Measurements from ENCODE around the gene SYCE1L. TPM values are rescaled to one million over a fixed set of nuclear protein-coding genes. Genes with fewer than 3 reads are reported as not detected.
A peak's percentile ranks its signal among the peaks of the same experiment; 100 is the strongest.

The SYCE1L gene
- polyA plus RNA-seq, 2 of the 4 experiments (the other 2 are of a cell fraction): 1.4 to 6.6 TPM

DNA sequence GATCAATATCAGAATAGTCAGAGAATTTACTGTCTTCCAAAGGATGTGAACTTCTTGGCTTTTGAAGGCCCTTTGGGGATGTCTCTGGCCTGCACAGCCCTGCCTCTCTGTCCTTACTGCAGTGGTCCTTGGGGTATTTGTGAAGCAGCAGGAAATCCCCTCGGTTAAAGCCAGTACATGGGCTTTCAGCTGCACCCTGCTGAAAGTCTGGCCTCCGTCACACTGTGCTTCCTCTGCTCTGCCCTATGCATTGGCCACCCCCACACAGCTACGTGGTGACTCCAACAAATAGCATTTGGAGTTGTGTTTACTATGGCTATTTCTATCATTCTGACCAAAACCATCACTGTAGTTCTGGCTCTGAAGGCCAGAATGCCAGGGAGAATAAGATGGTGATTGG, 21.2 kb downstream of the SYCE1L start:
- Histone ChIP-seq H3K27ac (peak overlapping the region; percentile 7 to 8; a peak in 2 of 6 replicates), H3K4me3 (no peak overlapping the region), H3K9me3 (no peaks in the 10 kb centered on the region), H3K4me1 (peaks cover 54% of the 10 kb centered on the region), H3K4me2 (peak overlapping the region; percentile 63; the same call in 1 of the 3 replicates)
- no peak for DNase-seq (ENCODE audit: low read depth in 1 of 2, low spot score in 1 of 2)
- TF ChIP-seq TP53 (CRISPR knock-in tag; IDR thresholded peaks at IDR 0.05) (no peak), HOXB13 (CRISPR knock-in tag; IDR thresholded peaks at IDR 0.05; ENCODE audit: low read depth) (no peak), SMC3 (IDR thresholded peaks at IDR 0.05) (no peak), NR3C1 (IDR thresholded peaks at IDR 0.05) (no peak), RARB (CRISPR knock-in tag; IDR thresholded peaks at IDR 0.05) (no peak)
- TF ChIP-seq, protein P1, sequence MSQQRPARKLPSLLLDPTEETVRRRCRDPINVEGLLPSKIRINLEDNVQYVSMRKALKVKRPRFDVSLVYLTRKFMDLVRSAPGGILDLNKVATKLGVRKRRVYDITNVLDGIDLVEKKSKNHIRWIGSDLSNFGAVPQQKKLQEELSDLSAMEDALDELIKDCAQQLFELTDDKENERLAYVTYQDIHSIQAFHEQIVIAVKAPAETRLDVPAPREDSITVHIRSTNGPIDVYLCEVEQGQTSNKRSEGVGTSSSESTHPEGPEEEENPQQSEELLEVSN (IDR thresholded peaks at IDR 0.05; ENCODE audit: borderline replicate concordance, low read depth): no peak
- WGBS (ENCODE audit: missing lambda C conversion rate): 51% methylated on average over 3 of the region's 3 CpGs
- ChIA-PET CTCF (interaction anchor here (0.9 kb wide), 1 partner anchor 15 kb away, joined by 4 read pairs; no protein-coding TSS in a partner anchor), POLR2A (interaction anchor here (0.6 kb wide), 1 partner anchor 426 kb away, joined by 3 read pairs; no protein-coding TSS in a partner anchor)
- no peak for FAIRE-seq
- peak in 1 of 2 experiments; percentile 40; a peak in 3 of 6 replicates for ATAC-seq

DNA sequence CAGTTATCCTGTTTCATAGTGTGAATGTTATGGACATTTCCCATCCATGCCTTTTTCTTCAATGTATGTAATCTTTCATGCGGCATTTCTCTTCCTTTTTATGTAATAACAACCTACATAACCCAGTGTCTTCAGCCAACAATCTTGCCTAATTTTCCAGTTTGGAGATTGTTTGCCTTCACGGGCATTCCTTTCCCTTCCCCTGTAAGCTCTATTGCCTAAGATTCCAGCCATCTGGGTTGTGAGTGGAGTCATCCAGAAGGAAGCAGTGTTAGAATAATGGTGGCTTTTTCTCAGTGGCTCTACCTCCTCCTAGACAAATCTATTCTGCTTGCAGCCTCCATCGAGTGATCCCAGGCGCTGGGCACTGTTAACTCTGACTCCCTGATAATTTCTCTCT, 22.3 kb downstream of the SYCE1L start:
- Histone ChIP-seq H3K4me3 (no peak overlapping the region), H3K4me2 (0 out of 3 replicates have a peak overlapping the region, but pooled peaks have one; percentile 9), H3K27ac (no peak overlapping the region; a peak in 1 of 6 replicates), H3K4me1 (peaks cover 49% of the 10 kb centered on the region), H3K9me3 (no peaks in the 10 kb centered on the region)
- no peak for TF ChIP-seq BHLHE40 (IDR thresholded peaks at IDR 0.05; ENCODE audit: low read depth, low read length)
- TF ChIP-seq CEBPB (IDR thresholded peaks at IDR 0.05): 0 out of 4 replicates have a peak, but pooled peaks of 1 of the 2 experiments have one; percentile 37
- TF ChIP-seq RNF2 (IDR thresholded peaks at IDR 0.05; ENCODE audit: borderline replicate concordance, low read depth): no peak
- ChIA-PET POLR2A (interaction anchor here (0.6 to 1.6 kb wide), 2 partner anchors 9 to 31 kb away, joined by 5 to 8 read pairs; no protein-coding TSS in a partner anchor), CTCF (interaction anchor here (0.8 to 3.2 kb wide), 3 partner anchors 13 to 363 kb away, joined by 4 to 11 read pairs (median 8); no protein-coding TSS in a partner anchor)
- ATAC-seq (peak in 1 of 2 experiments; percentile 22; a peak in 1 of 6 replicates), DNase-seq (ENCODE audit: low read depth in 1 of 2, low spot score in 1 of 2) (no peak), FAIRE-seq (no peak)
- 84% methylated on average over 4 of the region's 4 CpGs for WGBS (ENCODE audit: missing lambda C conversion rate)

DNA sequence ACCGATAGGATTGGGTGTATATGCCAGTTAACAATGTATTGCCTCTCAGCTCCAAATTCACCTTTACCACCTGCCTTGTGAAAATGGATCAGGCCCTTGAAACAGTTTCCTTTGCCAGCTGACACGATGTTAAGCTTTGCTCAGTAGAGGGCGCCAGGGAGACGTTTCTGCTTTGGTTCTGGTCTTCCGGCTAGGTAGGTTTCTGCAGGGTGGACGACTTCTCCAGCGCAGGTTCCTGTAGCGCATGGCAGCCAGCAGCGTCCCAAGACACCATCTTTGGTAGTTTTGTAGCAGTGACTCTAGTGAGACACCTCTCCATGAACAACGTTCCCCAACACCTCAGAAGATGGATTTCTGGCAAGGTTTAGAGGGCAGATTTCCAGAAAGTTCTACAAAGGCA, 24.0 kb downstream of the SYCE1L start:
- ChIA-PET POLR2A (interaction anchor here (1.6 kb wide), 1 partner anchor 11 kb away, joined by 8 read pairs; no protein-coding TSS in a partner anchor), CTCF (interaction anchor here (0.8 to 3.2 kb wide), 3 partner anchors 11 to 436 kb away, joined by 3 to 11 read pairs (median 3); no protein-coding TSS in a partner anchor)
- peak in 1 of 2 experiments; percentile 27 for DNase-seq (ENCODE audit: low read depth in 1 of 2, low spot score in 1 of 2)
- no peaks in the 10 kb centered on the region for H3K9me3 ChIP-seq
- no peak overlapping the region for H3K4me3 ChIP-seq
- no peak for ATAC-seq
- WGBS (ENCODE audit: missing lambda C conversion rate): 71% methylated on average over 10 of the region's 10 CpGs
- no peak for FAIRE-seq
- peaks cover 43% of the 10 kb centered on the region for H3K4me1 ChIP-seq
- no peak overlapping the region for H3K27ac ChIP-seq
- H3K4me2 ChIP-seq: no peak overlapping the region
- TF ChIP-seq, protein P2, sequence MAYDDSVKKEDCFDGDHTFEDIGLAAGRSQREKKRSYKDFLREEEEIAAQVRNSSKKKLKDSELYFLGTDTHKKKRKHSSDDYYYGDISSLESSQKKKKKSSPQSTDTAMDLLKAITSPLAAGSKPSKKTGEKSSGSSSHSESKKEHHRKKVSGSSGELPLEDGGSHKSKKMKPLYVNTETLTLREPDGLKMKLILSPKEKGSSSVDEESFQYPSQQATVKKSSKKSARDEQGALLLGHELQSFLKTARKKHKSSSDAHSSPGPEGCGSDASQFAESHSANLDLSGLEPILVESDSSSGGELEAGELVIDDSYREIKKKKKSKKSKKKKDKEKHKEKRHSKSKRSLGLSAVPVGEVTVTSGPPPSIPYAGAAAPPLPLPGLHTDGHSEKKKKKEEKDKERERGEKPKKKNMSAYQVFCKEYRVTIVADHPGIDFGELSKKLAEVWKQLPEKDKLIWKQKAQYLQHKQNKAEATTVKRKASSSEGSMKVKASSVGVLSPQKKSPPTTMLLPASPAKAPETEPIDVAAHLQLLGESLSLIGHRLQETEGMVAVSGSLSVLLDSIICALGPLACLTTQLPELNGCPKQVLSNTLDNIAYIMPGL (CRISPR knock-in tag; IDR thresholded peaks at IDR 0.05; ENCODE audit: borderline replicate concordance): no peak
- TF ChIP-seq SREBF2 (IDR thresholded peaks at IDR 0.05) (no peak), RFX5 (IDR thresholded peaks at IDR 0.05) (no peak), RARB (CRISPR knock-in tag; IDR thresholded peaks at IDR 0.05) (no peak), HEYL (CRISPR knock-in tag; IDR thresholded peaks at IDR 0.05) (no peak), POLR2AphosphoS2 (conservative IDR thresholded peaks at IDR 0.05; ENCODE audit: low read length) (no peak), RAD21 (conservative IDR thresholded peaks at IDR 0.05 in 1 of 2, IDR thresholded peaks at IDR 0.05 in 1 of 2) (peak in 1 of 2 experiments; percentile 24; a peak in 2 of 5 replicates), ZNF302 (CRISPR knock-in tag; IDR thresholded peaks at IDR 0.05) (no peak), CBX8 (IDR thresholded peaks at IDR 0.05) (no peak), JUN (IDR thresholded peaks at IDR 0.05) (no peak)
- TF ChIP-seq, protein P3, sequence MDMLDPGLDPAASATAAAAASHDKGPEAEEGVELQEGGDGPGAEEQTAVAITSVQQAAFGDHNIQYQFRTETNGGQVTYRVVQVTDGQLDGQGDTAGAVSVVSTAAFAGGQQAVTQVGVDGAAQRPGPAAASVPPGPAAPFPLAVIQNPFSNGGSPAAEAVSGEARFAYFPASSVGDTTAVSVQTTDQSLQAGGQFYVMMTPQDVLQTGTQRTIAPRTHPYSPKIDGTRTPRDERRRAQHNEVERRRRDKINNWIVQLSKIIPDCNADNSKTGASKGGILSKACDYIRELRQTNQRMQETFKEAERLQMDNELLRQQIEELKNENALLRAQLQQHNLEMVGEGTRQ (IDR thresholded peaks at IDR 0.05): no peak
- TF ChIP-seq, protein P4, sequence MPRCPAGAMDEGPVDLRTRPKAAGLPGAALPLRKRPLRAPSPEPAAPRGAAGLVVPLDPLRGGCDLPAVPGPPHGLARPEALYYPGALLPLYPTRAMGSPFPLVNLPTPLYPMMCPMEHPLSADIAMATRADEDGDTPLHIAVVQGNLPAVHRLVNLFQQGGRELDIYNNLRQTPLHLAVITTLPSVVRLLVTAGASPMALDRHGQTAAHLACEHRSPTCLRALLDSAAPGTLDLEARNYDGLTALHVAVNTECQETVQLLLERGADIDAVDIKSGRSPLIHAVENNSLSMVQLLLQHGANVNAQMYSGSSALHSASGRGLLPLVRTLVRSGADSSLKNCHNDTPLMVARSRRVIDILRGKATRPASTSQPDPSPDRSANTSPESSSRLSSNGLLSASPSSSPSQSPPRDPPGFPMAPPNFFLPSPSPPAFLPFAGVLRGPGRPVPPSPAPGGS (IDR thresholded peaks at IDR 0.05): no peak
- TF ChIP-seq, protein P5, sequence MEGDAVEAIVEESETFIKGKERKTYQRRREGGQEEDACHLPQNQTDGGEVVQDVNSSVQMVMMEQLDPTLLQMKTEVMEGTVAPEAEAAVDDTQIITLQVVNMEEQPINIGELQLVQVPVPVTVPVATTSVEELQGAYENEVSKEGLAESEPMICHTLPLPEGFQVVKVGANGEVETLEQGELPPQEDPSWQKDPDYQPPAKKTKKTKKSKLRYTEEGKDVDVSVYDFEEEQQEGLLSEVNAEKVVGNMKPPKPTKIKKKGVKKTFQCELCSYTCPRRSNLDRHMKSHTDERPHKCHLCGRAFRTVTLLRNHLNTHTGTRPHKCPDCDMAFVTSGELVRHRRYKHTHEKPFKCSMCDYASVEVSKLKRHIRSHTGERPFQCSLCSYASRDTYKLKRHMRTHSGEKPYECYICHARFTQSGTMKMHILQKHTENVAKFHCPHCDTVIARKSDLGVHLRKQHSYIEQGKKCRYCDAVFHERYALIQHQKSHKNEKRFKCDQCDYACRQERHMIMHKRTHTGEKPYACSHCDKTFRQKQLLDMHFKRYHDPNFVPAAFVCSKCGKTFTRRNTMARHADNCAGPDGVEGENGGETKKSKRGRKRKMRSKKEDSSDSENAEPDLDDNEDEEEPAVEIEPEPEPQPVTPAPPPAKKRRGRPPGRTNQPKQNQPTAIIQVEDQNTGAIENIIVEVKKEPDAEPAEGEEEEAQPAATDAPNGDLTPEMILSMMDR (IDR thresholded peaks at IDR 0.05): peak; percentile 24; the same call in 2 of the 3 replicates
- TF ChIP-seq, protein P6, sequence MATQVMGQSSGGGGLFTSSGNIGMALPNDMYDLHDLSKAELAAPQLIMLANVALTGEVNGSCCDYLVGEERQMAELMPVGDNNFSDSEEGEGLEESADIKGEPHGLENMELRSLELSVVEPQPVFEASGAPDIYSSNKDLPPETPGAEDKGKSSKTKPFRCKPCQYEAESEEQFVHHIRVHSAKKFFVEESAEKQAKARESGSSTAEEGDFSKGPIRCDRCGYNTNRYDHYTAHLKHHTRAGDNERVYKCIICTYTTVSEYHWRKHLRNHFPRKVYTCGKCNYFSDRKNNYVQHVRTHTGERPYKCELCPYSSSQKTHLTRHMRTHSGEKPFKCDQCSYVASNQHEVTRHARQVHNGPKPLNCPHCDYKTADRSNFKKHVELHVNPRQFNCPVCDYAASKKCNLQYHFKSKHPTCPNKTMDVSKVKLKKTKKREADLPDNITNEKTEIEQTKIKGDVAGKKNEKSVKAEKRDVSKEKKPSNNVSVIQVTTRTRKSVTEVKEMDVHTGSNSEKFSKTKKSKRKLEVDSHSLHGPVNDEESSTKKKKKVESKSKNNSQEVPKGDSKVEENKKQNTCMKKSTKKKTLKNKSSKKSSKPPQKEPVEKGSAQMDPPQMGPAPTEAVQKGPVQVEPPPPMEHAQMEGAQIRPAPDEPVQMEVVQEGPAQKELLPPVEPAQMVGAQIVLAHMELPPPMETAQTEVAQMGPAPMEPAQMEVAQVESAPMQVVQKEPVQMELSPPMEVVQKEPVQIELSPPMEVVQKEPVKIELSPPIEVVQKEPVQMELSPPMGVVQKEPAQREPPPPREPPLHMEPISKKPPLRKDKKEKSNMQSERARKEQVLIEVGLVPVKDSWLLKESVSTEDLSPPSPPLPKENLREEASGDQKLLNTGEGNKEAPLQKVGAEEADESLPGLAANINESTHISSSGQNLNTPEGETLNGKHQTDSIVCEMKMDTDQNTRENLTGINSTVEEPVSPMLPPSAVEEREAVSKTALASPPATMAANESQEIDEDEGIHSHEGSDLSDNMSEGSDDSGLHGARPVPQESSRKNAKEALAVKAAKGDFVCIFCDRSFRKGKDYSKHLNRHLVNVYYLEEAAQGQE (IDR thresholded peaks at IDR 0.05): no peak

Data from A549 (cell line).